Neural crest cell (in vitro differentiated cells): ENCODE results near the gene LSR. TPM values are rescaled to one million over a fixed set of nuclear protein-coding genes. Genes with fewer than 3 reads are reported as not detected.

Experiments used
- DNase-seq: peaks from one replicate; pipeline ENCODE4 v3.0.0; 2021; ENCODE audit warnings: low read depth, mixed read lengths, low spot score
- H3K27ac Mint-ChIP-seq: one replicate; pipeline ENCODE4 v1.8.0; 2021; ENCODE audit warnings: mild to moderate bottlenecking, mixed read lengths; ENCODE audit not compliant: unreplicated experiment
- H3K27me3 Mint-ChIP-seq: 2 replicates; pipeline ENCODE4 v1.8.0; 2021; ENCODE audit warnings: low read depth, mild to moderate bottlenecking, mixed read lengths
- H3K36me3 Mint-ChIP-seq: 2 replicates; pipeline ENCODE4 v1.8.0; 2021; ENCODE audit warnings: low read depth, mild to moderate bottlenecking, mixed read lengths
- H3K4me1 Mint-ChIP-seq: 2 replicates; pipeline ENCODE4 v1.8.0; 2021; ENCODE audit warnings: mixed read lengths
- H3K4me3 Mint-ChIP-seq: one replicate; pipeline ENCODE4 v1.8.0; 2021; ENCODE audit warnings: mild to moderate bottlenecking, mixed read lengths
- H3K9me3 Mint-ChIP-seq: 2 replicates; pipeline ENCODE4 v1.8.0; 2021; ENCODE audit warnings: mixed read lengths
- total RNA-seq: library from RNA; stranded (reverse); gene quantifications from 2 replicates; pipeline ENCODE4 v1.2.1, GENCODE V29; 2021
- TF ChIP-seq, protein P1 (sequence below): fragments of 200-600 bp; sonication (generic); conservative IDR thresholded peaks from 2 replicates; pipeline ENCODE4 v1.5.0; 2021; ENCODE audit warnings: antibody characterized with exemption, mild to moderate bottlenecking

The LSR gene
- total RNA-seq, 1 donor from 2014 or later = 3.5 TPM

GRCh38 chr19:35303357-35303915, 54.6 kb downstream of the LSR start:
- Mint-ChIP-seq H3K4me3 (no peak overlapping the region), H3K27me3 (no peaks in the 10 kb centered on the region), H3K27ac (no peak overlapping the region), H3K9me3 (no peaks in the 10 kb centered on the region), H3K4me1 (peaks cover 6% of the 10 kb centered on the region), H3K36me3 (no peaks in the 10 kb centered on the region)
- TF ChIP-seq, protein P1, sequence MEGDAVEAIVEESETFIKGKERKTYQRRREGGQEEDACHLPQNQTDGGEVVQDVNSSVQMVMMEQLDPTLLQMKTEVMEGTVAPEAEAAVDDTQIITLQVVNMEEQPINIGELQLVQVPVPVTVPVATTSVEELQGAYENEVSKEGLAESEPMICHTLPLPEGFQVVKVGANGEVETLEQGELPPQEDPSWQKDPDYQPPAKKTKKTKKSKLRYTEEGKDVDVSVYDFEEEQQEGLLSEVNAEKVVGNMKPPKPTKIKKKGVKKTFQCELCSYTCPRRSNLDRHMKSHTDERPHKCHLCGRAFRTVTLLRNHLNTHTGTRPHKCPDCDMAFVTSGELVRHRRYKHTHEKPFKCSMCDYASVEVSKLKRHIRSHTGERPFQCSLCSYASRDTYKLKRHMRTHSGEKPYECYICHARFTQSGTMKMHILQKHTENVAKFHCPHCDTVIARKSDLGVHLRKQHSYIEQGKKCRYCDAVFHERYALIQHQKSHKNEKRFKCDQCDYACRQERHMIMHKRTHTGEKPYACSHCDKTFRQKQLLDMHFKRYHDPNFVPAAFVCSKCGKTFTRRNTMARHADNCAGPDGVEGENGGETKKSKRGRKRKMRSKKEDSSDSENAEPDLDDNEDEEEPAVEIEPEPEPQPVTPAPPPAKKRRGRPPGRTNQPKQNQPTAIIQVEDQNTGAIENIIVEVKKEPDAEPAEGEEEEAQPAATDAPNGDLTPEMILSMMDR = no peak
- no peak for DNase-seq

GRCh38 chr19:35304036-35304435, 55.2 kb downstream of the LSR start:
- Mint-ChIP-seq H3K36me3 (no peaks in the 10 kb centered on the region), H3K27ac (peak overlapping the region; percentile 15), H3K9me3 (no peaks in the 10 kb centered on the region), H3K27me3 (no peaks in the 10 kb centered on the region), H3K4me1 (peaks cover 10% of the 10 kb centered on the region), H3K4me3 (no peak overlapping the region)
- DNase-seq = no peak
- TF ChIP-seq, protein P1 = no peak

GRCh38 chr19:35305181-35305580, 56.4 kb downstream of the LSR start:
- Mint-ChIP-seq H3K27ac (no peak overlapping the region), H3K27me3 (no peaks in the 10 kb centered on the region), H3K36me3 (no peaks in the 10 kb centered on the region), H3K4me1 (peaks cover 18% of the 10 kb centered on the region), H3K4me3 (no peak overlapping the region), H3K9me3 (no peaks in the 10 kb centered on the region)
- DNase-seq = no peak
- TF ChIP-seq, protein P1 = no peak

GRCh38 chr19:35306473-35307246, 57.9 kb downstream of the LSR start:
- H3K27ac Mint-ChIP-seq = no peak overlapping the region
- H3K4me3 Mint-ChIP-seq = no peak overlapping the region
- H3K36me3 Mint-ChIP-seq = no peaks in the 10 kb centered on the region
- peaks cover 18% of the 10 kb centered on the region for H3K4me1 Mint-ChIP-seq
- H3K27me3 Mint-ChIP-seq = no peaks in the 10 kb centered on the region
- H3K9me3 Mint-ChIP-seq = no peaks in the 10 kb centered on the region
- DNase-seq = no peak
- TF ChIP-seq, protein P1 = peak; percentile 53

- Mint-ChIP-seq H3K4me3 (no peak overlapping the region), H3K9me3 (no peaks in the 10 kb centered on the region), H3K4me1 (peaks cover 18% of the 10 kb centered on the region), H3K27me3 (no peaks in the 10 kb centered on the region), H3K27ac (peak overlapping the region; percentile 94), H3K36me3 (no peaks in the 10 kb centered on the region)
- TF ChIP-seq, protein P1 = no peak
- DNase-seq = no peak
Measured at GRCh38 chr19:35307931-35308330, 59.1 kb downstream of the LSR start.
